ENCODE measurements around the gene MORN5. TPM values are rescaled to one million over a fixed set of nuclear protein-coding genes. Genes with fewer than 3 reads are reported as not detected.

The MORN5 gene
- total and polyA plus RNA-seq, 2 experiments from 2014 or later: not detected

DNA sequence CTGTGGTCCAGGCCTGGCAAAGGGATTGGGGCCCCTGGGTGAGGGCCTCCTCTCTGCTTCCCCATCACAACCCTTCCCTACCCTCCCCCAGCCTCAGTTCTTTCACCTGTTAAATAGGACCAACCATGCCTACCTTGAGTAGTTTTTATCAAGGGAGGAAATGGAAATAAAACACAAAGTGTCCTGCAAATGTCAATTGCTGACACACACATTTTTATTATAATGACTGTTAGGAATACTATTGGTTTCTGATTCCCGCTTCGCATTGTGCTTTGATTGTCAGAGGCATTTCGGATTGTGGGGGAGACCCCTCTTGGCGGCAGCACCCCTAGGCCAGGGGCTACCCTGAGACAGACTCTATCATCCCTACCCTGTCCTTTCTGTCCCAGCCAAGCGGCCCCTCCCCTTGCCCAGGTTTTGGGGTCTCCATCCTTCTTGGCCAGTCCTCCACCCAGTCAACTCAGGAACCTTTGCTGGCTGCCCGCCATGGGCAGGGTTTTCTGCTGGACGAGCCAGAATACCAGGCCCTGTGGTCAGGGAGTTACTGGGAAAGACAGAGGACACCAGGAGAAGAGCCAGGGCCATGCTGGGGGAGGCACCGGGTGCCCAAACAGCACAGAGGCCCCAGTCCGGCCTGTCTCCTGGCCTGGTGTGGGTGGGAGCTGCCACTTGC is 48.2 kb upstream of the MORN5 start:
- H3K27ac ChIP-seq (ENCODE audit: low read depth): no peak overlapping the region
- TF ChIP-seq, protein P1, sequence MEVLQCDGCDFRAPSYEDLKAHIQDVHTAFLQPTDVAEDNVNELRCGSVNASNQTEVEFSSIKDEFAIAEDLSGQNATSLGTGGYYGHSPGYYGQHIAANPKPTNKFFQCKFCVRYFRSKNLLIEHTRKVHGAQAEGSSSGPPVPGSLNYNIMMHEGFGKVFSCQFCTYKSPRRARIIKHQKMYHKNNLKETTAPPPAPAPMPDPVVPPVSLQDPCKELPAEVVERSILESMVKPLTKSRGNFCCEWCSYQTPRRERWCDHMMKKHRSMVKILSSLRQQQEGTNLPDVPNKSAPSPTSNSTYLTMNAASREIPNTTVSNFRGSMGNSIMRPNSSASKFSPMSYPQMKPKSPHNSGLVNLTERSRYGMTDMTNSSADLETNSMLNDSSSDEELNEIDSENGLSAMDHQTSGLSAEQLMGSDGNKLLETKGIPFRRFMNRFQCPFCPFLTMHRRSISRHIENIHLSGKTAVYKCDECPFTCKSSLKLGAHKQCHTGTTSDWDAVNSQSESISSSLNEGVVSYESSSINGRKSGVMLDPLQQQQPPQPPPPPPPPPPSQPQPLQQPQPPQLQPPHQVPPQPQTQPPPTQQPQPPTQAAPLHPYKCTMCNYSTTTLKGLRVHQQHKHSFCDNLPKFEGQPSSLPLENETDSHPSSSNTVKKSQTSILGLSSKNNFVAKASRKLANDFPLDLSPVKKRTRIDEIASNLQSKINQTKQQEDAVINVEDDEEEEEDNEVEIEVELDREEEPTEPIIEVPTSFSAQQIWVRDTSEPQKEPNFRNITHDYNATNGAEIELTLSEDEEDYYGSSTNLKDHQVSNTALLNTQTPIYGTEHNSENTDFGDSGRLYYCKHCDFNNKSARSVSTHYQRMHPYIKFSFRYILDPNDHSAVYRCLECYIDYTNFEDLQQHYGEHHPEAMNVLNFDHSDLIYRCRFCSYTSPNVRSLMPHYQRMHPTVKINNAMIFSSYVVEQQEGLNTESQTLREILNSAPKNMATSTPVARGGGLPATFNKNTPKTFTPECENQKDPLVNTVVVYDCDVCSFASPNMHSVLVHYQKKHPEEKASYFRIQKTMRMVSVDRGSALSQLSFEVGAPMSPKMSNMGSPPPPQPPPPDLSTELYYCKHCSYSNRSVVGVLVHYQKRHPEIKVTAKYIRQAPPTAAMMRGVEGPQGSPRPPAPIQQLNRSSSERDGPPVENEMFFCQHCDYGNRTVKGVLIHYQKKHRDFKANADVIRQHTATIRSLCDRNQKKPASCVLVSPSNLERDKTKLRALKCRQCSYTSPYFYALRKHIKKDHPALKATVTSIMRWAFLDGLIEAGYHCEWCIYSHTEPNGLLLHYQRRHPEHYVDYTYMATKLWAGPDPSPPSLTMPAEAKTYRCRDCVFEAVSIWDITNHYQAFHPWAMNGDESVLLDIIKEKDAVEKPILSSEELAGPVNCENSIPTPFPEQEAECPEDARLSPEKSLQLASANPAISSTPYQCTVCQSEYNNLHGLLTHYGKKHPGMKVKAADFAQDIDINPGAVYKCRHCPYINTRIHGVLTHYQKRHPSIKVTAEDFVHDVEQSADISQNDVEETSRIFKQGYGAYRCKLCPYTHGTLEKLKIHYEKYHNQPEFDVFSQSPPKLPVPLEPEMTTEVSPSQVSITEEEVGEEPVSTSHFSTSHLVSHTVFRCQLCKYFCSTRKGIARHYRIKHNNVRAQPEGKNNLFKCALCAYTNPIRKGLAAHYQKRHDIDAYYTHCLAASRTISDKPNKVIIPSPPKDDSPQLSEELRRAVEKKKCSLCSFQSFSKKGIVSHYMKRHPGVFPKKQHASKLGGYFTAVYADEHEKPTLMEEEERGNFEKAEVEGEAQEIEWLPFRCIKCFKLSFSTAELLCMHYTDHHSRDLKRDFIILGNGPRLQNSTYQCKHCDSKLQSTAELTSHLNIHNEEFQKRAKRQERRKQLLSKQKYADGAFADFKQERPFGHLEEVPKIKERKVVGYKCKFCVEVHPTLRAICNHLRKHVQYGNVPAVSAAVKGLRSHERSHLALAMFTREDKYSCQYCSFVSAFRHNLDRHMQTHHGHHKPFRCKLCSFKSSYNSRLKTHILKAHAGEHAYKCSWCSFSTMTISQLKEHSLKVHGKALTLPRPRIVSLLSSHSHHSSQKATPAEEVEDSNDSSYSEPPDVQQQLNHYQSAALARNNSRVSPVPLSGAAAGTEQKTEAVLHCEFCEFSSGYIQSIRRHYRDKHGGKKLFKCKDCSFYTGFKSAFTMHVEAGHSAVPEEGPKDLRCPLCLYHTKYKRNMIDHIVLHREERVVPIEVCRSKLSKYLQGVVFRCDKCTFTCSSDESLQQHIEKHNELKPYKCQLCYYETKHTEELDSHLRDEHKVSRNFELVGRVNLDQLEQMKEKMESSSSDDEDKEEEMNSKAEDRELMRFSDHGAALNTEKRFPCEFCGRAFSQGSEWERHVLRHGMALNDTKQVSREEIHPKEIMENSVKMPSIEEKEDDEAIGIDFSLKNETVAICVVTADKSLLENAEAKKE (CRISPR knock-in tag; IDR thresholded peaks at IDR 0.05): no peak
- TF ChIP-seq ZNF331 (CRISPR knock-in tag; IDR thresholded peaks at IDR 0.05; ENCODE audit: low read depth) (no peak), POLR2AphosphoS5 (IDR thresholded peaks at IDR 0.05; ENCODE audit: low read depth) (no peak), EZH2 (IDR thresholded peaks at IDR 0.05; ENCODE audit: low read depth, unreplicated experiment) (no peak), JUNB (IDR thresholded peaks at IDR 0.05; ENCODE audit: unreplicated experiment) (no peak), ZNF114 (CRISPR knock-in tag; IDR thresholded peaks at IDR 0.05) (no peak), CREB1 (CRISPR knock-in tag; IDR thresholded peaks at IDR 0.05; ENCODE audit: low read depth) (no peak), EZH2phosphoT487 (IDR thresholded peaks at IDR 0.05; ENCODE audit: unreplicated experiment) (no peak), STAT1 (IDR thresholded peaks at IDR 0.05; ENCODE audit: unreplicated experiment) (no peak), NANOG (IDR thresholded peaks at IDR 0.05; ENCODE audit: borderline replicate concordance) (no peak)
- TF ChIP-seq, protein P2, sequence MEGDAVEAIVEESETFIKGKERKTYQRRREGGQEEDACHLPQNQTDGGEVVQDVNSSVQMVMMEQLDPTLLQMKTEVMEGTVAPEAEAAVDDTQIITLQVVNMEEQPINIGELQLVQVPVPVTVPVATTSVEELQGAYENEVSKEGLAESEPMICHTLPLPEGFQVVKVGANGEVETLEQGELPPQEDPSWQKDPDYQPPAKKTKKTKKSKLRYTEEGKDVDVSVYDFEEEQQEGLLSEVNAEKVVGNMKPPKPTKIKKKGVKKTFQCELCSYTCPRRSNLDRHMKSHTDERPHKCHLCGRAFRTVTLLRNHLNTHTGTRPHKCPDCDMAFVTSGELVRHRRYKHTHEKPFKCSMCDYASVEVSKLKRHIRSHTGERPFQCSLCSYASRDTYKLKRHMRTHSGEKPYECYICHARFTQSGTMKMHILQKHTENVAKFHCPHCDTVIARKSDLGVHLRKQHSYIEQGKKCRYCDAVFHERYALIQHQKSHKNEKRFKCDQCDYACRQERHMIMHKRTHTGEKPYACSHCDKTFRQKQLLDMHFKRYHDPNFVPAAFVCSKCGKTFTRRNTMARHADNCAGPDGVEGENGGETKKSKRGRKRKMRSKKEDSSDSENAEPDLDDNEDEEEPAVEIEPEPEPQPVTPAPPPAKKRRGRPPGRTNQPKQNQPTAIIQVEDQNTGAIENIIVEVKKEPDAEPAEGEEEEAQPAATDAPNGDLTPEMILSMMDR (conservative IDR thresholded peaks at IDR 0.05; ENCODE audit: low read depth in 2 of 2): no peak
- TF ChIP-seq, protein P3, sequence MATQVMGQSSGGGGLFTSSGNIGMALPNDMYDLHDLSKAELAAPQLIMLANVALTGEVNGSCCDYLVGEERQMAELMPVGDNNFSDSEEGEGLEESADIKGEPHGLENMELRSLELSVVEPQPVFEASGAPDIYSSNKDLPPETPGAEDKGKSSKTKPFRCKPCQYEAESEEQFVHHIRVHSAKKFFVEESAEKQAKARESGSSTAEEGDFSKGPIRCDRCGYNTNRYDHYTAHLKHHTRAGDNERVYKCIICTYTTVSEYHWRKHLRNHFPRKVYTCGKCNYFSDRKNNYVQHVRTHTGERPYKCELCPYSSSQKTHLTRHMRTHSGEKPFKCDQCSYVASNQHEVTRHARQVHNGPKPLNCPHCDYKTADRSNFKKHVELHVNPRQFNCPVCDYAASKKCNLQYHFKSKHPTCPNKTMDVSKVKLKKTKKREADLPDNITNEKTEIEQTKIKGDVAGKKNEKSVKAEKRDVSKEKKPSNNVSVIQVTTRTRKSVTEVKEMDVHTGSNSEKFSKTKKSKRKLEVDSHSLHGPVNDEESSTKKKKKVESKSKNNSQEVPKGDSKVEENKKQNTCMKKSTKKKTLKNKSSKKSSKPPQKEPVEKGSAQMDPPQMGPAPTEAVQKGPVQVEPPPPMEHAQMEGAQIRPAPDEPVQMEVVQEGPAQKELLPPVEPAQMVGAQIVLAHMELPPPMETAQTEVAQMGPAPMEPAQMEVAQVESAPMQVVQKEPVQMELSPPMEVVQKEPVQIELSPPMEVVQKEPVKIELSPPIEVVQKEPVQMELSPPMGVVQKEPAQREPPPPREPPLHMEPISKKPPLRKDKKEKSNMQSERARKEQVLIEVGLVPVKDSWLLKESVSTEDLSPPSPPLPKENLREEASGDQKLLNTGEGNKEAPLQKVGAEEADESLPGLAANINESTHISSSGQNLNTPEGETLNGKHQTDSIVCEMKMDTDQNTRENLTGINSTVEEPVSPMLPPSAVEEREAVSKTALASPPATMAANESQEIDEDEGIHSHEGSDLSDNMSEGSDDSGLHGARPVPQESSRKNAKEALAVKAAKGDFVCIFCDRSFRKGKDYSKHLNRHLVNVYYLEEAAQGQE (IDR thresholded peaks at IDR 0.05; ENCODE audit: unreplicated experiment): no peak
- TF ChIP-seq, protein P4, sequence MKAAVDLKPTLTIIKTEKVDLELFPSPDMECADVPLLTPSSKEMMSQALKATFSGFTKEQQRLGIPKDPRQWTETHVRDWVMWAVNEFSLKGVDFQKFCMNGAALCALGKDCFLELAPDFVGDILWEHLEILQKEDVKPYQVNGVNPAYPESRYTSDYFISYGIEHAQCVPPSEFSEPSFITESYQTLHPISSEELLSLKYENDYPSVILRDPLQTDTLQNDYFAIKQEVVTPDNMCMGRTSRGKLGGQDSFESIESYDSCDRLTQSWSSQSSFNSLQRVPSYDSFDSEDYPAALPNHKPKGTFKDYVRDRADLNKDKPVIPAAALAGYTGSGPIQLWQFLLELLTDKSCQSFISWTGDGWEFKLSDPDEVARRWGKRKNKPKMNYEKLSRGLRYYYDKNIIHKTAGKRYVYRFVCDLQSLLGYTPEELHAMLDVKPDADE (IDR thresholded peaks at IDR 0.05): no peak
- H3K27me3 ChIP-seq (ENCODE audit: insufficient read depth): no peaks in the 10 kb centered on the region
- 0 out of 2 replicates have a peak, but pooled peaks cover 3% of the 10 kb centered on the region for H3K9me2 ChIP-seq (ENCODE audit: insufficient read depth)
- DNase-seq (ENCODE audit: low spot score) (no peak), ATAC-seq (no peak)
- peaks cover 12% of the 10 kb centered on the region; the same call in 1 of the 2 replicates for H3K4me1 ChIP-seq (ENCODE audit: insufficient read depth)
- H3K36me3 ChIP-seq (ENCODE audit: insufficient read depth): no peaks in the 10 kb centered on the region
- no peak overlapping the region for H3K4me2 ChIP-seq
- H4K20me1 ChIP-seq (replicated peaks; ENCODE audit: insufficient read depth): no peaks in the 10 kb centered on the region
- no peak overlapping the region for H3K4me3 ChIP-seq
- no peaks in the 10 kb centered on the region for H3F3A ChIP-seq (replicated peaks; ENCODE audit: low read depth)
- Mint-ChIP-seq H3K36me3 (ENCODE audit: low read depth) (no peaks in the 10 kb centered on the region), H3K27me3 (ENCODE audit: insufficient read depth, low read depth, poor library complexity) (peaks cover 22% of the 10 kb centered on the region), H3K27ac (no peak overlapping the region), H3K4me3 (no peak overlapping the region), H3K9me3 (no peaks in the 10 kb centered on the region), H3K4me1 (peaks cover 45% of the 10 kb centered on the region)
- no peaks in the 10 kb centered on the region for H3K79me2 ChIP-seq (replicated peaks; ENCODE audit: insufficient read depth)
- no peak overlapping the region for H2AFZ ChIP-seq
